Hepatocyte (in vitro differentiated cells): ENCODE data around the gene PDE4D. TPM values are rescaled to one million over a fixed set of nuclear protein-coding genes. Genes with fewer than 3 reads are reported as not detected.

Source experiments
- DNase-seq: peaks from one replicate; pipeline ENCODE4 v3.0.0-alpha.2; 2016; ENCODE audit warnings: low spot score
- H2AFZ ChIP-seq: fragments of 200-600 bp; sonication (generic); 2 replicates; pipeline ENCODE4 v1.6.0; 2016; ENCODE audit warnings: antibody characterized with exemption, mild to moderate bottlenecking
- H3K27ac ChIP-seq: fragments of 200-600 bp; sonication (generic); 2 replicates; pipeline ENCODE4 v1.5.1; 2016; ENCODE audit warnings: mild to moderate bottlenecking
- H3K27me3 ChIP-seq: fragments of 200-600 bp; sonication (generic); 2 replicates; pipeline ENCODE4 v1.6.1; 2016
- H3K36me3 ChIP-seq: fragments of 200-600 bp; sonication (generic); replicated peaks from 2 replicates; pipeline ENCODE4 v1.5.1; 2016; ENCODE audit warnings: low read depth; ENCODE audit not compliant: insufficient read depth
- H3K4me1 ChIP-seq: fragments of 200-600 bp; sonication (generic); 2 replicates; pipeline ENCODE4 v1.5.1; 2016; ENCODE audit warnings: mild to moderate bottlenecking, moderate library complexity; ENCODE audit not compliant: insufficient read depth
- H3K4me2 ChIP-seq: fragments of 200-600 bp; sonication (generic); 2 replicates; pipeline ENCODE4 v1.6.0; 2016
- H3K4me3 ChIP-seq: fragments of 200-600 bp; sonication (generic); 2 replicates; pipeline ENCODE4 v1.5.1; 2016; ENCODE audit warnings: mild to moderate bottlenecking
- H3K79me2 ChIP-seq: fragments of 200-600 bp; sonication (generic); 2 replicates; pipeline ENCODE4 v1.6.0; 2017; ENCODE audit warnings: mild to moderate bottlenecking
- H3K9me2 ChIP-seq: fragments of 200-600 bp; sonication (generic); replicated peaks from 2 replicates; pipeline ENCODE4 v1.6.0; 2017; ENCODE audit warnings: mild to moderate bottlenecking; ENCODE audit not compliant: insufficient read depth
- H3K9me3 ChIP-seq: fragments of 200-600 bp; sonication (generic); 2 replicates; pipeline ENCODE4 v1.5.1; 2016; ENCODE audit warnings: low read depth, mild to moderate bottlenecking
- H4K20me1 ChIP-seq: fragments of 200-600 bp; sonication (generic); 2 replicates; pipeline ENCODE4 v1.6.0; 2016; ENCODE audit warnings: mild to moderate bottlenecking; ENCODE audit not compliant: insufficient read depth, poor library complexity, severe bottlenecking
- EZH2 ChIP-seq: fragments of 200-600 bp; sonication (generic); IDR thresholded peaks from 2 replicates; pipeline ENCODE4 v1.6.1; 2016; ENCODE audit warnings: antibody characterized with exemption, mild to moderate bottlenecking, borderline replicate concordance
- EZH2phosphoT487 ChIP-seq: fragments of 200-600 bp; sonication (generic); IDR thresholded peaks from one replicate; pipeline ENCODE4 v1.6.1; 2018; ENCODE audit warnings: antibody characterized with exemption, mild to moderate bottlenecking, low read depth, moderate library complexity; ENCODE audit not compliant: unreplicated experiment, severe bottlenecking
- WGBS: methylation state at CpG from one replicate; pipeline ENCODE4 v1.1.6; 2016; ENCODE audit warnings: low lambda C conversion rate; ENCODE audit errors: missing lambda C conversion rate; 5-methylcytosine and 5-hydroxymethylcytosine counted together
- polyA plus RNA-seq: library from polyadenylated mRNA; unstranded; fragments of >200 nt; fragmentation: Nextera tagmentation; extraction: Ambion mirVana; gene quantifications from 2 replicates; pipeline ENCODE4 v1.2.1, GENCODE V29; 2016
- total RNA-seq: library from RNA; depleted of rRNA; stranded (reverse); fragments of >200 nt; gene quantifications from 2 replicates; pipeline ENCODE4 v1.2.3, GENCODE V29; 2014
- TF ChIP-seq, protein P1 (sequence below): fragments of 200-600 bp; sonication (generic); IDR thresholded peaks from 2 replicates; pipeline ENCODE4 v1.5.1; 2016; ENCODE audit warnings: antibody characterized with exemption, mild to moderate bottlenecking; ENCODE audit not compliant: poor library complexity

The PDE4D gene
- total and polyA plus RNA-seq, 2 experiments from 2014 or later: 14.5 to 45.2 TPM

- TF ChIP-seq, protein P1, sequence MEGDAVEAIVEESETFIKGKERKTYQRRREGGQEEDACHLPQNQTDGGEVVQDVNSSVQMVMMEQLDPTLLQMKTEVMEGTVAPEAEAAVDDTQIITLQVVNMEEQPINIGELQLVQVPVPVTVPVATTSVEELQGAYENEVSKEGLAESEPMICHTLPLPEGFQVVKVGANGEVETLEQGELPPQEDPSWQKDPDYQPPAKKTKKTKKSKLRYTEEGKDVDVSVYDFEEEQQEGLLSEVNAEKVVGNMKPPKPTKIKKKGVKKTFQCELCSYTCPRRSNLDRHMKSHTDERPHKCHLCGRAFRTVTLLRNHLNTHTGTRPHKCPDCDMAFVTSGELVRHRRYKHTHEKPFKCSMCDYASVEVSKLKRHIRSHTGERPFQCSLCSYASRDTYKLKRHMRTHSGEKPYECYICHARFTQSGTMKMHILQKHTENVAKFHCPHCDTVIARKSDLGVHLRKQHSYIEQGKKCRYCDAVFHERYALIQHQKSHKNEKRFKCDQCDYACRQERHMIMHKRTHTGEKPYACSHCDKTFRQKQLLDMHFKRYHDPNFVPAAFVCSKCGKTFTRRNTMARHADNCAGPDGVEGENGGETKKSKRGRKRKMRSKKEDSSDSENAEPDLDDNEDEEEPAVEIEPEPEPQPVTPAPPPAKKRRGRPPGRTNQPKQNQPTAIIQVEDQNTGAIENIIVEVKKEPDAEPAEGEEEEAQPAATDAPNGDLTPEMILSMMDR: no peak
- TF ChIP-seq EZH2 (no peak), EZH2phosphoT487 (no peak)
- 96% methylated on average over 7 of the region's 7 CpGs for WGBS
- Histone ChIP-seq H3K79me2 (peaks cover 81% of the 10 kb centered on the region), H3K9me3 (no peaks in the 10 kb centered on the region), H3K4me1 (peaks cover 6% of the 10 kb centered on the region), H3K27me3 (no peaks in the 10 kb centered on the region), H3K4me2 (no peak overlapping the region), H2AFZ (no peak overlapping the region), H3K4me3 (no peak overlapping the region), H3K36me3 (no peaks in the 10 kb centered on the region), H4K20me1 (peaks cover 7% of the 10 kb centered on the region), H3K9me2 (no peaks in the 10 kb centered on the region), H3K27ac (no peak overlapping the region)
- DNase-seq: no peak
Observed at GRCh38 chr5:59005934-59006701, 887.4 kb downstream of the PDE4D start.

GRCh38 chr5:59003641-59004040, 889.9 kb downstream of the PDE4D start:
- H3K79me2 ChIP-seq: peaks cover 79% of the 10 kb centered on the region
- TF ChIP-seq, protein P1: no peak
- TF ChIP-seq EZH2phosphoT487 (no peak), EZH2 (no peak)
- H3K36me3 ChIP-seq: no peaks in the 10 kb centered on the region
- WGBS: 84% methylated on average over 5 of the region's 5 CpGs
- H4K20me1 ChIP-seq: peaks cover 7% of the 10 kb centered on the region
- H3K4me3 ChIP-seq: no peak overlapping the region
- H2AFZ ChIP-seq: no peak overlapping the region
- H3K4me2 ChIP-seq: no peak overlapping the region
- DNase-seq: no peak
- no peak overlapping the region for H3K27ac ChIP-seq
- no peaks in the 10 kb centered on the region for H3K9me3 ChIP-seq
- H3K27me3 ChIP-seq: no peaks in the 10 kb centered on the region
- no peaks in the 10 kb centered on the region for H3K9me2 ChIP-seq
- peaks cover 7% of the 10 kb centered on the region for H3K4me1 ChIP-seq

DNA sequence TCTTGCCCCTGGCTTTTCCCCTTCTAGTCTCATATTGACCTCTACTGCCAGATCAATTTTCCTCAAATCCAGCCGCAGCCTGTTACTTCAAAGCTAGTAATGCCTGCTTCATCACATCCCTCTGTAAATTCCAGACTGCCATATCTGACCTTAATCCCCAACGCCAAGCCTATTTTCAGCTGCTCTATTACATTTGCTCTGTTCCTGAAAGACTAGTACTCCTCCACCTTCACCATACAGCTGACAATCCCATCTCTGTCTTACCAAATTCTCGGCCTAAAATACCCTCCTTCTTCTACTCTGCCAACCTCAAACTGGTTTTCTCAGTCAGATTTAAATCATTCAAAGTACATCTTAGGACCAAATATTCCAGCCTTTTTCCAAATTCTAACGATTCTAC, 890.4 kb downstream of the PDE4D start:
- Histone ChIP-seq H3K4me3 (no peak overlapping the region), H3K27me3 (no peaks in the 10 kb centered on the region), H3K27ac (no peak overlapping the region), H3K9me2 (no peaks in the 10 kb centered on the region), H4K20me1 (peaks cover 7% of the 10 kb centered on the region), H3K36me3 (no peaks in the 10 kb centered on the region), H3K4me1 (peaks cover 7% of the 10 kb centered on the region), H3K4me2 (no peak overlapping the region), H3K79me2 (peaks cover 76% of the 10 kb centered on the region), H3K9me3 (no peaks in the 10 kb centered on the region), H2AFZ (no peak overlapping the region)
- no peak for TF ChIP-seq EZH2phosphoT487
- no peak for TF ChIP-seq EZH2
- TF ChIP-seq, protein P1: no peak
- 73% methylated on average over 4 of the region's 4 CpGs for WGBS
- DNase-seq: no peak
